G401.6 (cell line): Measurements from ENCODE around the gene CPVL.
"Not testable (repeated sequence)": the region's sequence is repeated elsewhere in the genome, so short reads cannot be mapped to it uniquely, and the experiment has no call there.

ENCODE experiments used
- FAIRE-seq: peaks from 2 replicates; lab custom pipeline; 2012; peaks lifted over from hg19 to GRCh38; lab: Jason Lieb, UNC

The CPVL gene

GRCh38 chr7:29116361-29117200 is 29.8 kb downstream of the CPVL start:
- FAIRE-seq, result no peak

- FAIRE-seq, result no peak
Observed at GRCh38 chr7:29115753-29116152, 30.6 kb downstream of the CPVL start.

GRCh38 chr7:29115130-29115687 is 31.1 kb downstream of the CPVL start:
- FAIRE-seq, result no peak

DNA sequence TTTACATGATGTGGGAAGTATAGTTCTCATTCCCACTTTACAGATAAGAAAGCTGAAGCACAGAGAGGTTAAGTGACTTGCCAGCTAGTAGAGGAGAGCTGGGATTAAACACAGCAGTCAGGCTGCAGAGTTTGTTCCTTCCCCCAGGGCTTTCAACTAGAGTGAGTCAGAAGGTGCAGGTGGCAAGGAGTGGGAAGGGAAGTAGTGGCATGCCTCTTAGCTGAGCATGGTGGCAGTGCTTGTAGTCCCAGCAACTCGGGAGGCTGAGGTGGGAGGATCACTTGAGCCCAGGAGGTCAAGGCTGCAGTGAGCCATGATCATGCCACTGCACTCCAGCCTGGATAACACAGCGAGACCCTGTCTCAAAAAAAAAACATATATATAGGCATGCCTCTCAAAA is 32.1 kb downstream of the CPVL start:
- FAIRE-seq, result not testable (repeated sequence)

DNA sequence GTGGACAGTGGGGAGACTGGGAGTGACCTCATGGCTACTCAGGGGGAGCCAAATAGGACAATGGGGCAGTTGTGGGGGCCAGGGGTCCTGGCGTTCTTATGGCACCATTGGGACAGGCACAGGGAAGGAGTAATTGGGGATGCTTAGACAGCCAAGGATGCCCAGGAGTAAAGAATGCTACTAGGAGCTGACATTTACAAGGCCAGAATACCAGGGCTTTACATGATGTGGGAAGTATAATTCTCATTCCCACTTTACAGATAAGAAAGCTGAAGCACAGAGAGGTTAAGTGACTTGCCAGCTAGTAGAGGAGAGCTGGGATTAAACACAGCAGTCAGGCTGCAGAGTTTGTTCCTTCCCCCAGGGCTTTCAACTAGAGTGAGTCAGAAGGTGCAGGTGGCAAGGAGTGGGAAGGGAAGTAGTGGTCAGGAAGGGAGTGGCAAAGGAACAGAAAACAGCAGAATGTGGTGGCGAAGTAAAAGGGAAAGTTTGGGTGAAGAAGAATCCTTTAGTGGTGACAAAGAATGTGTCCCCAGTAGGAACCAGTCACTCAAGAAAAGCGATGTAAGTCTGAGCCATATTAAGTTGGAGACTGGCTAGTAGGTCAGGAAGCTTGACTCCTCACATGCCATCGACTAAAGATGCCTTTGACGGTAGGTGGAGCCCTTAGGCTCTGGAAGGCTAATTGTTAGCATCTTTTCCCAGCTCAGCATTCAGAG is 32.8 kb downstream of the CPVL start:
- FAIRE-seq, result no peak

DNA sequence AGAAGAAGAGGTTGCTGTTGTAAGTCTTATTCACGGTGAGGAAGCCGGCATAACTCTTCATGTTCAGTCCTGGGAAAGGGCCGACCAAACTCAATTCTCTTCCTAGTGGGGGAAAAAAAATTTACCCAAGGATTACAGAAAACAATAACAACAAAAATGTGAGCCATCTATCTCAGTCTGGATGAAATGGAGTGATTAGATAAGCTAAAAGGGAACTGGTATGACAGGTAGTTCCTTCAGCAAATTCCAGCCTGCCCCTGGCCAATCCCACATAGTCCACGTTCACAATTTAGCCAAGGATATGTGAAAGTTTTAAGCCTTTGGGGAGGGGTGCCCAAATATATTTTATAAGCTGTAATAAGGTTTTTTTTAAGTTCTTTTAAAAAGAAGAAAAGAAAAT is 33.6 kb downstream of the CPVL start:
- FAIRE-seq, result no peak

DNA sequence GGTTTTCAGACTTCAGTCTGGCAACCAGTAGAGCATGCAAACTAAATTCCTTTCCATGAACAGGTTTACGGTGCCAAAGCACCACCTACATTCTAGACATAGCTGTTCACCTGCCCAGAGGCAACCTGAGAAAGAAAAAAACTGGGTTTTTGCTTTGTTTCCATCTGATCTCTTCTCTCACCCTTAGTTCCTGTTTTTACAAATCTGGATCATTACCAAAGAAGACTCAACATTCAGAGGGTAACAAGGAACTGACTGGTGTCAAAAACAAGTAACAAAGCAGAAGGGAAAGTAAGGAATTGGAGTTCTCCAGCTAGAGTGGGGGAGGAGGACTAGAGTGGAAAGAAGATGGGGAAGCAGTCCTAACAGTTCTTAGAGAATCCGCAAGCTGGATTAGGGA is 36.4 kb downstream of the CPVL start:
- no peak for FAIRE-seq

GRCh38 chr7:29109358-29109757 is 37.0 kb downstream of the CPVL start:
- no peak for FAIRE-seq

- no peak for FAIRE-seq
Observed at GRCh38 chr7:29107056-29107455, 39.3 kb downstream of the CPVL start.

DNA sequence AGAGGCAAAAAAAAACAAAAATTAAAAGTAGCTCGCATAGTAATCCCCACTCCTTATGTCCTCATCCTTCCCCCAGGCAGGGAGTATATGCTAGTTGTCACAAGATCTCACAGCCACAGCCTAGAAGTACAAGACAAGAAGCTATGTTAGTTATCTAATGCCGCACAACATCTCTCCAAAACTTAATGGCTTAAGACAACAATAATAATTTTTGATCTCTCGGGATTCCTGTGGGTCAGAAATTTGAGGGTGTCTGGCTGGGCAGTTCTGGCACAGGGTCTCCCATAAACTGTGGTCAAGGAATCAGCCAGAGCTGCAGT is 39.7 kb downstream of the CPVL start:
- FAIRE-seq, result no peak

DNA sequence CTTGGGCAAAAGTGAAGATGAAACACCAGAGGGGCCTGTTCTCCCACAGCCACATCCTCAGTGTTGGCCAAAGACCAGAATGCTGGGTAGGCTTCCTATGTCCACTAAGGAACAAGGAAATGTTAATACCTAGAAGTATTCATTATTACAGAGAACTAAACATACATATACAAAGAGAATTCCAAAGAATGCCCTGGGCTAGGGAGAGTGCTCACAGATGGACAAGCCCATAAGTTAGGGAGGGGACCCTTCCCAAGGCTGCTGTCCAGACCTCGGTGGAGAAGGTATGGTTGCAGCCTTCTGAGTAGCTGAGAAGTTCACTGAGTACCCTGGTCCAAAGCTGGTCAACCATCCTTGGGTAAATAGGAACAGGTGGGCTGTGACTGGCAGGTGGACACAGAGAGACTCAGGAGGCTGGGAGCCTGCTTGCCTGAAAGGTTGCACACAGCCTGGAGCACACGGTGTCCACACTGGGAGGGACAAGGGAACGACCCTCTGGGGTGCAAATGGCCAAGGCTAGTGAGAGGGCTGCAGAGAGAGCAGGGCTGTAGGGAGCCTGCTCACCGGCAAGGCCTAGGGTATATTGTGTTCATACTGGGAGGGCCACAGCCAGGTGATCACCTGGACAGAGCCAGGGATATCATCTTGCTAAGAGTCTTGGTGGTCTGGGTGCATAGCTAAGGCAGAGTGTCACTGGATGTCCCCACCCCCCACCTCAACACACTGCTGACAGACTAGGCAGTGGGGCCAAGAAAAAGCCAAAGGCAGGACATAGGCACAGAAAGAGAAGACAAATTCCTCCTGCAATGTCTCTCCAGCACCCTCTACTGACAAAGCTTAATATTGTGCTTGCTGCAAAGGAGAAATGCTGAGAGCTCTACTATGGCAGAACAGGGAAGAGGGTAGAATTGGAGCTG is 40.3 kb downstream of the CPVL start:
- no peak for FAIRE-seq

DNA sequence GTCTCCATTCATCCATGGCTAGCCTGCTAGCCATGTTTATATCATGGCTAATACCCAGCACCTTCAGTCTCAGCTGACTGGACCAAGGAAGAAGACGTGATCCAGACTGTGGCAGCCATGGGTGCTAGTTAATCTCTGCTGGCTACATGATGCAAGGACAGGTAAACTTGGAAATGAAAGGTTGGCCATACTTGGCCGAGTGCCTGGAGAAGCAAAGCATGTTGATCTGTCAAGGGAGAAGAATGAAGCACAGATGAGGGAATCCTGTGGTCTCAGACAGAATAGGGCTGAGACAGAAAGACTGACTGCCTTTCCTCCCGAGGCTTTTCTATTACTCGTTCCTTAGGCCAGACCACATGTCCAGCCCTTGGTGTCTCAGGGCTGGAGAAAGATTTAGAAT is 41.1 kb downstream of the CPVL start:
- FAIRE-seq, result no peak

DNA sequence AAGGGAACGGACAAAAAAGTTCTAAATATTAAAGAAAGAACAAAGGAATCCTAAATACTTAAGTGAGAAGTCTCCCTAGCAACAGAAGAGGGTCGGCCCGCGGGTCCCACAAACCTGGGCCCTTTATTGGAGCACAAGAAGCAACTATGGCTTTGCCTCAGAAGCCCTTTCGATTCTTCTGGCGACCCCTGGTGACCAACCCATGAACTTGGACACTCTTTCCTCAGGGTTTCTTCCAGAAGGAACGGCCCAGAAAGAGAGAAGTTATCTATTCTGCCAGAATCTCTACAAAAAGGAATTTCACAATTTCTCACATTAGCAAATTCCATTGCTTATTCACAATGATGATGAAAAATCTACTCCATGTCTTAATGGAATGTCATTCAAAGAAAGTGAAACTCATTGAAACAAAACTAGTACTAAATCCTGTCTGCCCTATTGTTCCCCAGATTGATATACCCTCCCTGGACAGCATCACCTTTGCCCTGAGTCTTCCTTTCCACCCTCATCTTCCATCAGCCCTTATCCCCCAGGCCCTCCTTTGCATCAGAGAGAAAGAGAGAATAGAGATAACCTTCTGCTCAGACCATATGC is 43.7 kb downstream of the CPVL start:
- FAIRE-seq, result no peak

GRCh38 chr7:29100924-29101323 is 45.4 kb downstream of the CPVL start:
- no peak for FAIRE-seq

DNA sequence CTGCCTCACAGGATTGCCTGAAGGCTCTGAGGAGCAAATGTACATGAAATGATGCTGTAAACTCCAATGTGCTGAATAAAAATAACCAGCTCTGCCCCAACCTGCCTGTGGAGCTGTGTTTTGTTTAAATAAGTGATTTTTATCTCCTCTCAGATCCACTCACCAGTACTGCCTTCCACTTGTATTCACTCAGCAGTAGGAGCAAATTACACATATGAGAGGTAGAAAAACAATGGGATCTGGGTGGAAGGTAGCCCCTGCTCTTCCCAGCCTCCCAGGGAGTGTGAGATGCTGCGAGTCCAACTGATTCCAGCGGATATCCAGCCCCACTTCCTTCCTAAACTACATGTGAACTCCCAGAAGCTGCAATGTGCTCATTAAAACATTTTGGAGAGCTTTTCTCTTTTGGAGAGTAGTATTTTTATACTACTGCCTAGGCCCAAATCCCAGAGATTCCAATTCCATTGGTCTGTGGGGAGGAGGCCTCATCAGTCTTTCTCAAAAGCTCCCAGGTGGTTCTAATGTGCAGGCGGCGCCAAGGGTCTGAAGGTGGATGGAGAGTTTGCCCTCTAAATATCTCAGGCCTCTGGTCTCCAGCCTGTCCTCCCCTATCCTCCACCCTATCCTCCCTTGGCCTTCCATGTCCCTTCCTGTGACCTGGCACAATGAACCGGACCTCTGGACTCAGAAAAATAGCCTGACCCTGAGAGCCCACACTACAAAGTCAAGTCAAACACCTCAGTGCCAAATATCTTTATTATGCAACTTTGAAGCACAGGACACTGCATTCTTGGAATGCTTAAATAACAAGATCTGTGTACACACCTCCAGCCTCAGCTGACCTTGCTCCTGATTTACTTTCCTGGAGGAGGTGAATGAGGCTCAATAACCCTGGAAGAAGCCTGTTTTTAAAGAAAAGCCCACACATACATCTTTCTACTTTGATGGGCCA is 46.2 kb downstream of the CPVL start:
- no peak for FAIRE-seq

- FAIRE-seq, result no peak
Observed at GRCh38 chr7:29096446-29096730, 49.9 kb downstream of the CPVL start.

DNA sequence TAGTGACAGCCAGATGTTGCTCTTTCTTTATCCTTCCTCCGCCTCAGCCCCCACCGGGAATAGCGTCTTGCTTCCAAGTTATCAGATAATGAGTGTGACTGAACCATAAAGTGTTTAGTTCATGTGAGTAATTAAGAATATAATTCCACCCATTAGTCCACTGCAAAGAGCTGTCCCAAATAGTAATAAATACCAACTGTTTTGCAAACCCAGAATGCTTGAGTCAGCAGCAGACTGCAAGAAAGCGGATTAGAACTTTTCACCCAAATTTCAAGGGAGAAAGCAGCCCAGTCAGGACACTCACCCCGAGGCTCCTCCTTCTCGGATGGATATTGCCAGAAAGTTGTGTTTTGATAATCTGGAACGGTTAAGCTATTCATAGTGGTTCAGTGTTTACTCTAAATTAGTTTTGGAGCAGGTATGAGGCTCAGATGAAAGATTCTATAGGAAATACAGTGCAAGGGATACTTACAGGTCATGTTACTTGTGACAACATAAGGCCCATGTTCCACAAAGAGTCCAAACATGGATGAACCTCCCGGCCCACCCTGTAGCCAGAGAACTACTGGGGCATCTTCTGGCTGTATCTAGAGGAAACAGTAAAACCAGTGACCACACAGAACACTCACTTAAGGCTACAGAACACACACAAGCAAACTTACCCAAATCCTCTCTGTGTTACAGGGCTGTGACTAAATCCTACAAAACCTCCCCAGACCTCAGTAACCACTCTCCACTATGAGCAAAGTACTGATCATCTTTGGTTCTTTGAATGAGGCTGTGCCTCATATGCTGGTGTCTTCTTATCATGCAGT is 50.5 kb downstream of the CPVL start:
- no peak for FAIRE-seq

DNA sequence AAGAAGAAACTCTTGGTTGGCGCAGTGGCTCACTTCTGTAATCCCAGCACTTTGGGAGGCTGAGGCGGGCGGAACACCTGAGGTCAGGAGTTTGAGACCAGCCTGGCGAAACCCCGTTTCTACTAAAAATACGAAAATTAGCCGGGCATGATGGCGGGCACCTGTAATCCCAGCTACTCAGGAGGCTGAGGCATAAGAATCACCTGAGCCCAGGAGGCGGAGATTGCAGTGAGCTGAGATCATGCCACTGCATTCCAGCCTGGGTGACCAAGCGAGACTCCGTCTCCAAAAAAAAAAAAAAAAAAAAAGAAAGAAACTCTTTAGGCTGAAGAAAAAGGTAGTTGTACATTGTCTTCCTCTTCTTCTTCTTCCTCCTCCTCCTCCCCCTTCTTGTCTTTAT is 53.2 kb downstream of the CPVL start:
- not testable (repeated sequence) for FAIRE-seq

- no peak for FAIRE-seq
Observed at GRCh38 chr7:29091715-29092114, 54.6 kb downstream of the CPVL start.

GRCh38 chr7:29090836-29091601 is 55.3 kb downstream of the CPVL start:
- no peak for FAIRE-seq
